ENCODE results near the gene AEBP1.

AEBP1 gene

DNA sequence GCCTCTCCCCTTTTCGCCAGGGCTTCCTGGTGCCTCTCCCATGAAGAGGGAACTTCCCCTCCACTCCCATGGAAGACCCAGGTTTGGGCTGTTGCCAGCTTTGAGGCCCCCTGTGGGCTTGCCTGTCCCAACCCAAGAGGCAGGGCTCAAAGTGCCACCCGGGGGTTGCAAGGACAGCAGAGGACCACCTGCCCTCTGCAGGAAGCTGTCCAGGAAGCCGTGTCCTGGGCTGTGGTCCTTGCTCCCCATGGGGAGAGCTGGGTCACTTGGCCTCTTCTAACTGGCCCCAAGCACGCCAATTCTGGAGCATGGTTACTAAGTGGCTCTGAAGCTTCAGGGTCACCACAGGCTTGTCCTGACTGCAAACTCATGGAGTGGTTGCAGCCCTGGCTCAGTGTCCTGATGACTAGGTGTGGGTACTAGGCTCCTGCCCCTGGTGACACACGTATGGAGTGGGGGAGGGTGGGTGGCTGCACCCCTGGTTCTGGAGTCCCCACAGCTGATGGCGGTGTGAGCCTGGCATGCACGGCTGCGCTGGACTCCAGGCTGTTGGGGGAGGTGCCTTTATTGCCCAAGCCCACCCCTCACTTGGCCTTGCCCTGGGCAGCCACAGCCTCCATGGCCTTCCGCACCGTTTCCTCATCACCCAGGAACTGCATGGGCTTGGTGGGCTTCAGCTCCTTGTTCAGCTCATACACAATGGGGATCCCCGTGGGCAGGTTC lies 41.8 kb upstream of the AEBP1 start:
- 92% methylated on average over 11 of the region's 11 CpGs for WGBS
- H3K27ac ChIP-seq (ENCODE audit: low read depth, low read length) = no peak overlapping the region
- peaks cover 47% of the 10 kb centered on the region for H3K36me3 ChIP-seq (ENCODE audit: insufficient read depth, low read length)

DNA sequence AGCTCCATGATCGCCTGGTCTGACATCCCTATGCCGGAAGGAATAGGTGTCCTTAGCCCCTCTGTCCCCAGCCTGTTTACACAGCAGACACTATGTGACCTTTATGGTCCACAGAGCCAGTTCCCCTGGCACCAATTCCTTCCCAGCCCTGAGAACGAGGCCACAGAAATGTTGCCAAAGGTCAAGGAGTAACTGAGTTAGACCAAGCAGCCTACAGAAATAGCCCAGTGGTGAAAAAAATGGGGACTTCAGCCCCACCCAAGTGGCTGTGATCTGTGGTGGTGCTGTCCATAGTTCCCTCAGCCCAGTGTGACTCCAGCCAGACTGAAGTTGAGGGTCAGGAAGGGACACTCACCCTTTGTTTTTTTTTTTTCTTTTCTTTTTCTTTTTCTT lies 41.2 kb upstream of the AEBP1 start:
- Histone ChIP-seq H3K9me3 (ENCODE audit: insufficient read depth, low read depth, low read length) (no peaks in the 10 kb centered on the region), H3K4me1 (ENCODE audit: insufficient read depth, low read length) (peaks cover 13% of the 10 kb centered on the region; the same call in 1 of the 2 replicates), H3K27me3 (ENCODE audit: insufficient read depth, low read length) (no peaks in the 10 kb centered on the region), H3K4me3 (ENCODE audit: low read length) (no peak overlapping the region), H3K27ac (ENCODE audit: low read depth, low read length) (no peak overlapping the region), H3K36me3 (ENCODE audit: insufficient read depth, low read length) (peaks cover 41% of the 10 kb centered on the region), H3K9ac (ENCODE audit: low read depth, low read length) (no peak overlapping the region)
- 96% methylated on average over 3 of the region's 3 CpGs for WGBS

More for the DNA sequence above, 41.8 kb upstream of the AEBP1 start:
- H3K27me3 ChIP-seq (ENCODE audit: insufficient read depth, low read length) = no peaks in the 10 kb centered on the region
- H3K4me3 ChIP-seq (ENCODE audit: low read length) = no peak overlapping the region
- peaks cover 13% of the 10 kb centered on the region; the same call in 1 of the 2 replicates for H3K4me1 ChIP-seq (ENCODE audit: insufficient read depth, low read length)
- no peaks in the 10 kb centered on the region for H3K9me3 ChIP-seq (ENCODE audit: insufficient read depth, low read depth, low read length)
- H3K9ac ChIP-seq (ENCODE audit: low read depth, low read length) = no peak overlapping the region

DNA sequence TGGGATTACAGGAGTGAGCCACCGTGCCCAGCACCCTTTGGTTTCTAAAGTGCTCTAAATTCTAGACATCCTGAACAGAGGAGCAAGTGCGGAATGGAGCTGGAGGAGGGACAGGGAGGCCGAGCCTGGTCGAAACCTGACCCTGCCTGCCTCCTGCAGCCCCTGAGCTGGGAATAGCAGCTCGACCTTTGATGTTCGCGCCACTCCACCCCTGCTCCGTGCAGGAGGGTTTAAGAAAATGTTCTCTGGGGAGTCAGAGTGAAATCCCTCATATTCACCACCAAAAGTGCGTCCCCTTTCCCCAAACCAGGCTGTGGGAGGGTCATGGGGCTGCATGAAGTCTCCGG lies 40.6 kb upstream of the AEBP1 start:
- peak overlapping the region; percentile 27 for H3K4me3 ChIP-seq (ENCODE audit: low read length)
- peak overlapping the region; percentile 66; the same call in 1 of the 2 replicates for H3K27ac ChIP-seq (ENCODE audit: low read depth, low read length)
- 0 out of 2 replicates have a peak overlapping the region, but pooled peaks have one; percentile 1 for H3K9ac ChIP-seq (ENCODE audit: low read depth, low read length)
- no peaks in the 10 kb centered on the region for H3K9me3 ChIP-seq (ENCODE audit: insufficient read depth, low read depth, low read length)
- H3K36me3 ChIP-seq (ENCODE audit: insufficient read depth, low read length) = peaks cover 35% of the 10 kb centered on the region
- H3K27me3 ChIP-seq (ENCODE audit: insufficient read depth, low read length) = no peaks in the 10 kb centered on the region; the same call in 1 of the 2 replicates
- H3K4me1 ChIP-seq (ENCODE audit: insufficient read depth, low read length) = peaks cover 13% of the 10 kb centered on the region; the same call in 1 of the 2 replicates
- 24% methylated on average over 8 of the region's 10 CpGs for WGBS

DNA sequence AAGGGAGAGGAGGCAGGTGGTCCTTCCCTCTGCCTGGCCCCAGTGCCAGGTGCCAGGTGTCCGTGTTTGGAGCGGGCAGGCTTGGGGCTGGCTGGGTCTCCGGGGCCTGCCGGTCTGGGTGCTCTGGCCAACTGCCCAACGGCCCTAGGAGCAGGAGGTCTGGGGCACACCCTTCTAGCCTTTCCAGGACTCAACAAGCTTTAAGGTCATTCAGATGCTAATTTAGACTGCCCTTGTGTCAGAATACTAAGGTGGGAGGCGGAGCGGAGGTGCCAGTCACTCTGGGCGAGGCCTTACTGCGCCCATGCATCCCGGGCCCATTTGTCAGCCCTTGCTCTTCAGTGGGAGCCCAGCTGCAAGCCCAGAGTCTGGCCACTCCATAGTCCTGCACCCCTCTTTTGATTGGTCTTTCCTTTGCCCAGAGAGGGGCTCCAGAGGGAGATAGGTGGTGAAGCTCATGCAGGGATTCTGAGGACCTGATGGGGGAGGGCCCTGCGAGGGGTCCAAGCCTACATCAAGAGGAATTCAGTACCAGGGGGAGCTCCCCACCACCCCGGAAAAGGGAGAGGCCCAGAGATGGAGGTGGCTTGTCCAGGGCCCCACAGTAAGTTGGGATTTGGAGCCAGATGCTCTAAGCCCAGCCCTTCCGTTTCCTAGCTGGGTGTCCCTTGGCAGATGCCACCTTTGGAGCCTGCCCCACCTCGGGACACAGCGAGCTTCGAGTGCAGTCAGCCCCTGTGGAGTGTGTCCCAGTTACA lies 40.1 kb upstream of the AEBP1 start:
- peak overlapping the region; percentile 27 for H3K4me3 ChIP-seq (ENCODE audit: low read length)
- 24% methylated on average over 16 of the region's 16 CpGs for WGBS

DNA sequence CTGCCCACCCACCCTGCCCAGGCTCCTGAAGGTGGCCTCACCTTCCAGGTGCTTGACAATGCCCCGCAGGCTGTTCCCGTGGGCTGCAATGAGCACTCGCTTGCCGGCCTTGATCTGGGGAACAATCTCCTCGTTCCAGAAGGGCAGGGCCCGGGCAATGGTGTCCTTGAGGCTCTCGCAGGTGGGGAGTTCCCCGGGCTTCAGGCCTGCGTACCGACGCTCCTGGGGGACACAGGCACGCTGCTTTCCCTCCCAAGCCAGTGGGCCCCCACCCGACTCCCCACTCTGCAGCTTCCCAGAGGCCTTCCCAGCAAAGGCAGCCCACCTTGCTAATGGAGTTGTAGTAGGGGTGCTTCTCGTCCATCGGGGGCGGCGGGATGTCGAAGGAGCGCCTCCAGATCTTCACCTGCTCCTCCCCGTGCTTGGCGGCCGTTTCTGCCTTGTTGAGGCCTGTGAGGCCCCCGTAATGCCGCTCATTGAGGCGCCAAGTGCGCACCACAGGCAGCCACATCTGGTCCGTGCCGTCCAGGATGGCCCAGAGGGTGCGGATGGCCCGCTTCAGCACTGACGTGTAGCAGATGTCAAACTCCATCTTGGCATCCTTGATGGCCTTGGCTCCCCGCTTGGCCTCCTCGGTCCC lies 39.2 kb upstream of the AEBP1 start:
- peak overlapping the region; percentile 13; the same call in 1 of the 2 replicates for H3K4me3 ChIP-seq (ENCODE audit: low read length)
- no peak overlapping the region for H3K27ac ChIP-seq (ENCODE audit: low read depth, low read length)
- no peak overlapping the region for H3K9ac ChIP-seq (ENCODE audit: low read depth, low read length)

More for the DNA sequence above, 40.1 kb upstream of the AEBP1 start:
- Histone ChIP-seq H3K4me1 (ENCODE audit: insufficient read depth, low read length) (peaks cover 13% of the 10 kb centered on the region; the same call in 1 of the 2 replicates), H3K9ac (ENCODE audit: low read depth, low read length) (0 out of 2 replicates have a peak overlapping the region, but pooled peaks have one; percentile 1), H3K27me3 (ENCODE audit: insufficient read depth, low read length) (no peaks in the 10 kb centered on the region; the same call in 1 of the 2 replicates), H3K36me3 (ENCODE audit: insufficient read depth, low read length) (peaks cover 29% of the 10 kb centered on the region), H3K27ac (ENCODE audit: low read depth, low read length) (peak overlapping the region; percentile 66; the same call in 1 of the 2 replicates), H3K9me3 (ENCODE audit: insufficient read depth, low read depth, low read length) (no peaks in the 10 kb centered on the region)

DNA sequence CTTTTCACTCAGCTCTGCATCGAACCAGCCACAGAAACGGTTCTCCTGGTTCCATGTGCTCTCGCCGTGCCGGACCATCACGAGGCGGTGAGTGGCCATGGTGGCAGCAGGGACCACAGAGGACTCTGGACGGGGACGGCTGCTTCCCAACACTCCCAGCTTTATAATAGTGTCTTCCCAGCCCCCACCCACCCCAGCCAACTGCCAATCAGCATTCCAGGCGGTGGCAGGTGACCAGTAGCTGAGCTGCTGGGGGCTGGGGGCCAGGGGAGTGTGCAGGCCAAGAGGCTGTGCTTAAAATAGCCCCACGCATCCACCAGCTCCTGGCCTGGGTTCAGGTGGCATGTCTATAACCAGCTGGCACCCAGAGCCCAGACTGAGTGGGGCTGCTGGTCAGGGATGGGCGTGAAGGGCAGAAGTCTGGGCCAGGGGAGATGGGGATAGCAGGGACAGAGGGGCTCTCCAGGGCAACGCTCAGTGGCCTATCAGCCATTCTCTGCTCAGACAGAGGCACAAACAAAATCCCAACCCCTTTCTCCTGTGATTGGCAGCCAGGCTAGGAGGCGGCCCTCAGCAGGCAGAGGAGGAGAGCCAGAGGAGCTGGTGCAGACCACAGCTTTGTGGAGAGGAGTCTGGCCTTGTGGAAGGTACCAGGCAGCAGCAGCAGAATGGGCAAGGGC lies 38.6 kb upstream of the AEBP1 start, which contains the start of gene PGAM2:
TSS of gene PGAM2 (minus strand) at position 137 of the 680 bp plus-strand sequence. CDS start at position 99, 38 bp downstream.
- no peak within 1 kb of the TSS for H3K9ac ChIP-seq (ENCODE audit: low read depth, low read length)
- WGBS = 41% methylated on average over 14 of the region's 14 CpGs
- H3K27me3 ChIP-seq (ENCODE audit: insufficient read depth, low read length) = no peaks in the 10 kb centered on the region; the same call in 1 of the 2 replicates

More for the DNA sequence above, 39.2 kb upstream of the AEBP1 start:
- Histone ChIP-seq H3K27me3 (ENCODE audit: insufficient read depth, low read length) (no peaks in the 10 kb centered on the region; the same call in 1 of the 2 replicates), H3K4me1 (ENCODE audit: insufficient read depth, low read length) (peaks cover 13% of the 10 kb centered on the region; the same call in 1 of the 2 replicates), H3K9me3 (ENCODE audit: insufficient read depth, low read depth, low read length) (no peaks in the 10 kb centered on the region), H3K36me3 (ENCODE audit: insufficient read depth, low read length) (peaks cover 21% of the 10 kb centered on the region)
- WGBS = 61% methylated on average over 33 of the region's 33 CpGs

DNA sequence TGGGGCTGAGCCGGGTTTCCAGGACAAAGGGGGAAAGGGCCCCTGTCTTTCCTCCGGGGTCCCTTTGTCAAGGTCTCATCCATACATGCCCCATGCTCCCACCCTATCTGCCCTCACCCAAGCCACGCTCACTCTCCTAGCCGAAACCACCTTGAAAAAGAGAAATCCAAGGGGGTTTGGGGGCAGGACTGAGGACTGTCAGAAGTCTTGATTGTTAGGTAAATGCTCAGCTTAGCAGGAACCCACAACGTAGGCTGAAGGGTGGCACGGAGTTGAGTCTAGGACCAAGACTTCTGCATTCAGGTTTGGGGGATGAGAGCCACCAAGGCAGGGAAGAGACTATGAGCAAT lies 38.1 kb upstream of the AEBP1 start:
- Histone ChIP-seq H3K9me3 (ENCODE audit: insufficient read depth, low read depth, low read length) (no peaks in the 10 kb centered on the region), H3K9ac (ENCODE audit: low read depth, low read length) (no peak overlapping the region), H3K27ac (ENCODE audit: low read depth, low read length) (no peak overlapping the region), H3K4me3 (ENCODE audit: low read length) (0 out of 2 replicates have a peak overlapping the region, but pooled peaks have one; percentile 14), H3K4me1 (ENCODE audit: insufficient read depth, low read length) (peaks cover 13% of the 10 kb centered on the region; the same call in 1 of the 2 replicates), H3K36me3 (ENCODE audit: insufficient read depth, low read length) (peaks cover 10% of the 10 kb centered on the region; the same call in 1 of the 2 replicates), H3K27me3 (ENCODE audit: insufficient read depth, low read length) (no peaks in the 10 kb centered on the region; the same call in 1 of the 2 replicates)
- 41% methylated on average over 6 of the region's 6 CpGs for WGBS

More for the DNA sequence above, 38.6 kb upstream of the AEBP1 start, which contains the start of gene PGAM2:
- H3K4me1 ChIP-seq (ENCODE audit: insufficient read depth, low read length) = peaks cover 13% of the 10 kb centered on the region; the same call in 1 of the 2 replicates
- peaks cover 15% of the 10 kb centered on the region for H3K36me3 ChIP-seq (ENCODE audit: insufficient read depth, low read length)
- no peaks in the 10 kb centered on the region for H3K9me3 ChIP-seq (ENCODE audit: insufficient read depth, low read depth, low read length)
- peak within 1 kb of the TSS; percentile 27; the same call in 1 of the 2 replicates for H3K4me3 ChIP-seq (ENCODE audit: low read length)
- H3K27ac ChIP-seq (ENCODE audit: low read depth, low read length) = no peak within 1 kb of the TSS

DNA sequence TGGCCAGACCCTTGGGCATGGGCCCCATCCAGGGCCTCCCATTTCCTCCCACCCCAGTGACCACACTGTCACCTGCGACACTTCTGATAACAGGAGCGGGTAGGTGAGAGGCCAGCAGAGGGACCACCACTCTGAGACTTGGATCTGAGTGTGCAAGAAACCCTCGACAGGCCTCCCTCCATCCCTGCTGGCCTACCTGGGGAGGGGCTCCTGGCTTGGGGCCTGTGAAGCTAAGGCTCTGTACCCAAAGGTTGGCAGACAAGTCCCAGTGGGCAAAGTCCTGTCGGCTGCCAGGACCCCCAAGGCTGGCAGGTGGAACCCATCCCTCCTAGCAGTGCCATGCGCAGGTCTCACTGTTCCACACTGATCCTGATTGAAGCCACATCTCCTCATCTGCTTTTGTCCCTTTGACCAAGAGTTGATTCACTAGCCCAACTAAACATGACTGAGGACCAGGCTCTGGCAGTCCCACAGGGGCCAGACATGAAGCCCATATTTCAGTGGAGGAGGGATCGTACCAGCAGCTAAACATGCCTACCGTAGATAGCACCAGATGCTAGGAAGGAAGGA lies 37.6 kb upstream of the AEBP1 start:
- Histone ChIP-seq H3K27me3 (ENCODE audit: insufficient read depth, low read length) (no peaks in the 10 kb centered on the region; the same call in 1 of the 2 replicates), H3K27ac (ENCODE audit: low read depth, low read length) (no peak overlapping the region), H3K9ac (ENCODE audit: low read depth, low read length) (no peak overlapping the region), H3K4me1 (ENCODE audit: insufficient read depth, low read length) (peaks cover 13% of the 10 kb centered on the region; the same call in 1 of the 2 replicates), H3K4me3 (ENCODE audit: low read length) (no peak overlapping the region), H3K36me3 (ENCODE audit: insufficient read depth, low read length) (peaks cover 5% of the 10 kb centered on the region; the same call in 1 of the 2 replicates), H3K9me3 (ENCODE audit: insufficient read depth, low read depth, low read length) (no peaks in the 10 kb centered on the region)
- 88% methylated on average over 7 of the region's 7 CpGs for WGBS

DNA sequence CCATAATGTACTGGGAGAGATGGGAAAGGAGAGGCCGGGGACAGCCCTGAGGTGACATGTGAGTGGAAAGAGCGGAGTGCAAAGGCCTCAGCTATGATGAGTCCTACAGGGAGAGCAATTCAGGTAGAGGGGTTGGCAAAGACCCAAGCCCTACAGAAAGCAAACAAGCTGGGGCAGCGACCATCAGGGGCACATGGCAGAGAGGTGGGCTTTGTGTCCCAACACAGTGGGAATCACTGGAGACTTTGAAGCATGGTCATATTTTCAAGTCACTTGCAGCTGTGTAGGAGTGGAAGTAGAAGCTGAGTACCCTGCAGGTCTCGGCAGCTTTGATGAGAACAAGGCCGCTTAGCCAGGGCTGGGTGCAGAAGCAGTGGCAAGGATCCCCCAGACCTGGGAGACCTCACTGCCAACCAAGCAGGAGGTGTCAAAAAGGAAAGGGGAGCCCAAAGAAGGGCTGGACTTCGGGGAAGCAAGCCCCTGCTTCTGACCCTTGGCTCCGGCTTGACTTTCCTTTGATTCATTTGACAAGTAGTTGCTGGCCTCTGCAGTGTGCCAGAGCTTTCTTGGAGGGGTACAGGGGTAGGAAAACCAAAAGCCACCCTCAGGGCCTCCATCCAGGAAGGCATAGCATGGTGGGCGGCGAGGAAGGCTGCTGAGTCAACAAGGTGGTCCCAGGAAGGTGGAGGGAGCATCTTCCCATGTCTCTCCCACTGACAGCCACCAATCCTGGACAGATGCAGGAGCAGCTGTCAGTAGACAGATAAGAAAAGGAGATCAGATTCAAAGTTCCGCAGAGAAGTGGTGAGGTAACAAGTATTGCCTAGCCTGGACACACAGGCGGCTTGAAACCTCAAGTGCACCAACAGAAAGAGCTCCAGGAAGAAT lies 36.8 kb upstream of the AEBP1 start:
- Histone ChIP-seq H3K27me3 (ENCODE audit: insufficient read depth, low read length) (no peaks in the 10 kb centered on the region; the same call in 1 of the 2 replicates), H3K9me3 (ENCODE audit: insufficient read depth, low read depth, low read length) (no peaks in the 10 kb centered on the region), H3K9ac (ENCODE audit: low read depth, low read length) (no peak overlapping the region), H3K4me1 (ENCODE audit: insufficient read depth, low read length) (peaks cover 13% of the 10 kb centered on the region; the same call in 1 of the 2 replicates), H3K27ac (ENCODE audit: low read depth, low read length) (no peak overlapping the region), H3K4me3 (ENCODE audit: low read length) (no peak overlapping the region), H3K36me3 (ENCODE audit: insufficient read depth, low read length) (no peaks in the 10 kb centered on the region)
- 86% methylated on average over 11 of the region's 11 CpGs for WGBS
